ENCODE results near the gene KLF17. TPM values are rescaled to one million over a fixed set of nuclear protein-coding genes. Genes with fewer than 3 reads are reported as not detected.

The KLF17 gene
- total RNA-seq, 1 donor from 2014 or later, result not detected

DNA sequence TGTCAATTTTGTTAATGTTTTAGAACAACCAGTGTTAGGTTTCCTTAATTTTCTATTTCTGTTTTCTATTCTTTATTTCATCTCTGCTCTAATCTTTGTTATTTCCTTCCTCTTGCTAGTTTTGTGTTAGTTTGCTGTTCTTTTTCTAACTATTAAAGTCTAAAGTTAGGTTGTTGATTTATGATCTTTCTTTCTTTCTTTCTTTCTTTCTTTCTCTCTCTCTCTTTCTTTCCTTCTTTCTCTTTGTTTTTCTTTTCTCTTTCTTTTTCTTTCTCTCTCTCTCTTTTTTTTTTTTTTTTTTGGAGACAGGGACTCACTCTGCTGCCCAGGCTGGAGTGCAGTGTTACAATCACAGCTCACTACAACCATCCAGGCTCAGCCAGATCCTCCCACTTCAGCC, 40.2 kb downstream of the KLF17 start:
- Mint-ChIP-seq H3K27ac (no peak overlapping the region), H3K4me3 (no peak overlapping the region), H3K4me1 (peaks cover 5% of the 10 kb centered on the region), H3K9me3 (peaks cover 19% of the 10 kb centered on the region), H3K27me3 (ENCODE audit: low read depth) (no peaks in the 10 kb centered on the region), H3K36me3 (no peaks in the 10 kb centered on the region)
- DNase-seq (ENCODE audit: low spot score in 2 of 2, unreplicated experiment in 2 of 2), result no peak
- TF ChIP-seq, protein P1, sequence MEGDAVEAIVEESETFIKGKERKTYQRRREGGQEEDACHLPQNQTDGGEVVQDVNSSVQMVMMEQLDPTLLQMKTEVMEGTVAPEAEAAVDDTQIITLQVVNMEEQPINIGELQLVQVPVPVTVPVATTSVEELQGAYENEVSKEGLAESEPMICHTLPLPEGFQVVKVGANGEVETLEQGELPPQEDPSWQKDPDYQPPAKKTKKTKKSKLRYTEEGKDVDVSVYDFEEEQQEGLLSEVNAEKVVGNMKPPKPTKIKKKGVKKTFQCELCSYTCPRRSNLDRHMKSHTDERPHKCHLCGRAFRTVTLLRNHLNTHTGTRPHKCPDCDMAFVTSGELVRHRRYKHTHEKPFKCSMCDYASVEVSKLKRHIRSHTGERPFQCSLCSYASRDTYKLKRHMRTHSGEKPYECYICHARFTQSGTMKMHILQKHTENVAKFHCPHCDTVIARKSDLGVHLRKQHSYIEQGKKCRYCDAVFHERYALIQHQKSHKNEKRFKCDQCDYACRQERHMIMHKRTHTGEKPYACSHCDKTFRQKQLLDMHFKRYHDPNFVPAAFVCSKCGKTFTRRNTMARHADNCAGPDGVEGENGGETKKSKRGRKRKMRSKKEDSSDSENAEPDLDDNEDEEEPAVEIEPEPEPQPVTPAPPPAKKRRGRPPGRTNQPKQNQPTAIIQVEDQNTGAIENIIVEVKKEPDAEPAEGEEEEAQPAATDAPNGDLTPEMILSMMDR (IDR thresholded peaks at IDR 0.05; ENCODE audit: unreplicated experiment), result no peak

DNA sequence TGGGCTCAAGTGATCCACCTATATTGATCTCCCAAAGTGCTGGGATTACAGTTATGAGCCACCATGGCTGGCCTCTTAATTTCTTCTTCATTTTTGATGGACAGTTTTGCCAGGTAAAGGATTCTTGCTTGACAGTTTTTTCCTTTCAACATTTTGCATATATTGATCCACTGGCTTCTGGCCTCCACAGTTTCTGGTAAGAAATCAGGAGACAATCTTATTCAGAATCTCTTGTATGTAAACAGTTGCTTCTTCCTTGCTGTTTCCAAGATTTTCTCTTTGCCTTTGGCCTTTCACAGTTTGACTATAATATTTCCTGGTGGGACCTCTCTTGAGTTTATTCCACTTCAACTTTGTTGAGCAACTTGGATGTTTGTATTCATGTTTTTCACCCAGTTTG, 42.9 kb downstream of the KLF17 start:
- H3K27me3 Mint-ChIP-seq (ENCODE audit: low read depth), result no peaks in the 10 kb centered on the region
- H3K4me1 Mint-ChIP-seq, result no peaks in the 10 kb centered on the region
- H3K27ac Mint-ChIP-seq, result no peak overlapping the region
- TF ChIP-seq, protein P1 (IDR thresholded peaks at IDR 0.05; ENCODE audit: unreplicated experiment), result no peak
- H3K9me3 Mint-ChIP-seq, result peaks cover 19% of the 10 kb centered on the region
- H3K36me3 Mint-ChIP-seq, result no peaks in the 10 kb centered on the region
- no peak overlapping the region for H3K4me3 Mint-ChIP-seq
- DNase-seq (ENCODE audit: low spot score in 2 of 2, unreplicated experiment in 2 of 2), result no peak

DNA sequence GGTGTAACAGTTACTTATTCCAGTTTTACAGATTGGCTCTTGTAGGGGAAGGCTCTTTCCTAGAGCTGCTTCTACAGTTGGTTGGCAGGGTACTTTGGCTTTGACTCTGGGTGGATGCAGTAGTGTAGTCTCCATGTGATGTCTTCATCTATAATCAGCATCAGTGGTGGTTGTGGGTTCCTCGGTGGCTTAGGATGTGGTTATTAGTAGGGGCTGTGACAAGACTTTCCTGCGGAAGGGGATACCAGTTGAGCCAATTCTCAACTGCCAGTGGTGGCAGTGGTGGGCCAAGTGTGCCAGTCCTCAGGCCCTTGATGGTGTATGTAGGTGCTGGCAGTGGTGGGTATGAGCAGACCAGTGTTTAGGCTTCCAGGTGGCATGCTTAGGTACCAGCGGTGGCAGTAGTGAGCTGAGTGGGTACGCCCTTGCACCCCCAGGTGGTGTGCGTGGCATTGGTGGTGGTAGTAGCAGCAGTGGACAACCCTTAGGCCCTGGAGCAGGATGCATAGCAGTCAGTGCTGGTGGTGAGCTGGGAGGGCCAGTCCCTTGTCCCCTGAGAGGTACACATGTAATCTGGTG, 50.0 kb downstream of the KLF17 start:
- TF ChIP-seq, protein P1 (IDR thresholded peaks at IDR 0.05; ENCODE audit: unreplicated experiment), result no peak
- H3K27ac Mint-ChIP-seq, result no peak overlapping the region
- peaks cover 20% of the 10 kb centered on the region for H3K9me3 Mint-ChIP-seq
- no peak for DNase-seq (ENCODE audit: low spot score in 2 of 2, unreplicated experiment in 2 of 2)
- no peaks in the 10 kb centered on the region for H3K36me3 Mint-ChIP-seq
- H3K4me1 Mint-ChIP-seq, result no peaks in the 10 kb centered on the region
- no peak overlapping the region for H3K4me3 Mint-ChIP-seq
- peaks cover 6% of the 10 kb centered on the region for H3K27me3 Mint-ChIP-seq (ENCODE audit: low read depth)

DNA sequence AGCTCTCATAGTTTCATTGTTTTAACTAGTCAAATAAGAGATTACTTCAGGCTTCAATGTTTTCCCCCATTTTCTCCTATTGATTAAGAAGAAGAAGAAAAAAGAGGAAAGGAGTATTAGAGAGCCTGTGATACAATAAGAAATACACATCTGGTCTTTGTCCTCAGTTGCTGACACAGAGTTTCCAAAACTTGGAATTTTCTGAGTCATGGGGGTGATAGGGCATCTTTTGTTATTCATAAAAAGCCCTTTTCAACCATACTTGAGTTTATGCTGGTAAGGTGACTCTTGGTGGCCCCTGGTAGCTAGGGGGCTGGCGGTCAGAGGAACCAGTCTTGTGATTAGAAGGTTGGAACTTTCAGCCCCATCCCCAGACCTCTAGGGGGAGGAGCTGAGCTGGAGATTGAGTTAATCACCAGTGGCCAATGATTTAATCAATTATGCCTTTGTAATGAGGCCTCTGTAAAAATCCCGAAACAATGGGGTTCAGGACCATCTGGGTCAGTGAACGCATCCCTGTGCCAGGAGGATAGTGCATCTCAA, 51.7 kb downstream of the KLF17 start:
- Mint-ChIP-seq H3K27ac (no peak overlapping the region), H3K9me3 (peaks cover 32% of the 10 kb centered on the region), H3K36me3 (peaks cover 2% of the 10 kb centered on the region), H3K27me3 (ENCODE audit: low read depth) (peaks cover 6% of the 10 kb centered on the region), H3K4me3 (no peak overlapping the region), H3K4me1 (no peaks in the 10 kb centered on the region)
- TF ChIP-seq, protein P1 (IDR thresholded peaks at IDR 0.05; ENCODE audit: unreplicated experiment), result no peak
- DNase-seq (ENCODE audit: low spot score in 2 of 2, unreplicated experiment in 2 of 2), result no peak

DNA sequence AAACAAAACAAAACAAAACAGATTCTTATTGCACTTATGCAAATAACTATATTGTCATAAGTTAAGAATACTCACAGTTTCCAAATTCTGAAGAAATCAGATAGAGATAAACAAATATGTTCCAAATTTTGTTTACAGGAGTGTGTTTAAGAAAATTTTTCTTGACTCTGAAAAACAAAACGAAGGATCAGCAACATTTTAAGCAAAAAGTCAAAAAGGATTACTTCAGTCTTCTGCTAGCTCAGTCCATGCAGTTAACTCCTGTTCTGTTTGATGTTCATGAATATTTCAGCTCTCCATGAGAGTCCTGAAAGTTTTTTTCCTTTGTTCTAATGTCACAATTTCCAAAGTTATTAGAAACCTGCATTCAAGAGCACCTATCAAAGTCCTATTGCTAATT, 56.0 kb downstream of the KLF17 start:
- H3K9me3 Mint-ChIP-seq, result peaks cover 29% of the 10 kb centered on the region
- H3K4me3 Mint-ChIP-seq, result no peak overlapping the region
- no peak overlapping the region for H3K27ac Mint-ChIP-seq
- no peaks in the 10 kb centered on the region for H3K4me1 Mint-ChIP-seq
- DNase-seq (ENCODE audit: low spot score in 2 of 2, unreplicated experiment in 2 of 2), result no peak
- TF ChIP-seq, protein P1 (IDR thresholded peaks at IDR 0.05; ENCODE audit: unreplicated experiment), result no peak
- H3K36me3 Mint-ChIP-seq, result peaks cover 6% of the 10 kb centered on the region
- H3K27me3 Mint-ChIP-seq (ENCODE audit: low read depth), result no peaks in the 10 kb centered on the region

Other genes with a start within 250 kb of the KLF17 start
- gene ARTN, start 185.0 kb upstream of the KLF17 start, total RNA-seq, result 1.2 to 2.0 TPM (median 1.6 TPM) in 3 replicates
- 21.8 to 26.4 TPM (median 23.2 TPM) in 3 replicates for gene IPO13, start 171.9 kb upstream of the KLF17 start, total RNA-seq
- gene DPH2, start 148.8 kb upstream of the KLF17 start, total RNA-seq, result 24.1 to 26.6 TPM (median 25.0 TPM) in 3 replicates
- 72.8 to 82.6 TPM (median 75.0 TPM) in 3 replicates for gene ATP6V0B, start 143.9 kb upstream of the KLF17 start, total RNA-seq
- 55.8 to 58.6 TPM (median 57.8 TPM) in 3 replicates for gene B4GALT2, start 139.6 kb upstream of the KLF17 start, total RNA-seq
- 12.3 to 13.8 TPM (median 12.4 TPM) in 3 replicates for gene CCDC24, start 127.2 kb upstream of the KLF17 start, total RNA-seq
- 28.4 to 30.9 TPM (median 29.5 TPM) in 3 replicates for gene SLC6A9, start 87.4 kb upstream of the KLF17 start, total RNA-seq
- gene KLF18, start 22.8 kb downstream of the KLF17 start, total RNA-seq, result not detected in 3 replicates
- gene DMAP1, start 94.7 kb downstream of the KLF17 start, total RNA-seq, result 50.7 to 52.4 TPM (median 51.8 TPM) in 3 replicates
- 70.7 to 78.5 TPM (median 72.0 TPM) in 3 replicates for gene ERI3, start 236.4 kb downstream of the KLF17 start, total RNA-seq

Data from mesothelial cell of epicardium (in vitro differentiated cells).